HG02678 (cell line): ENCODE data around the gene AGAP1.

Experiments
- ATAC-seq: cut with Tn5 transposase; IDR thresholded peaks from one replicate; pipeline ENCODE4 v1.9.1; 2021; ENCODE audit warnings: mild to moderate bottlenecking, moderate library complexity; ENCODE audit not compliant: unreplicated experiment

Gene AGAP1

GRCh38 chr2:235486729-235487128, 7.1 kb upstream of the AGAP1 start:
- ATAC-seq: no peak

- ATAC-seq: no peak
Observed at GRCh38 chr2:235489897-235490296, 3.9 kb upstream of the AGAP1 start.

GRCh38 chr2:235492850-235493344, 946 bp upstream of the AGAP1 start:
- no peak for ATAC-seq

GRCh38 chr2:235493402-235493774, 455 bp upstream of the AGAP1 start:
- ATAC-seq: no peak

GRCh38 chr2:235494716-235495372, 1.0 kb downstream of the AGAP1 start:
- ATAC-seq: peak; percentile 16

- ATAC-seq: no peak
Observed at GRCh38 chr2:235495373-235496238, 1.8 kb downstream of the AGAP1 start.

GRCh38 chr2:235496239-235496621, 2.4 kb downstream of the AGAP1 start:
- no peak for ATAC-seq

- no peak for ATAC-seq
Observed at GRCh38 chr2:235497096-235497495, 3.3 kb downstream of the AGAP1 start.

- ATAC-seq: no peak
Observed at GRCh38 chr2:235498541-235498940, 4.7 kb downstream of the AGAP1 start.

GRCh38 chr2:235498946-235499812, 5.3 kb downstream of the AGAP1 start:
- no peak for ATAC-seq

GRCh38 chr2:235500110-235500760, 6.4 kb downstream of the AGAP1 start:
- ATAC-seq: no peak

GRCh38 chr2:235500761-235501672, 7.2 kb downstream of the AGAP1 start:
- ATAC-seq: no peak

- ATAC-seq: no peak
Observed at GRCh38 chr2:235501673-235502031, 7.8 kb downstream of the AGAP1 start.

GRCh38 chr2:235502336-235502735, 8.5 kb downstream of the AGAP1 start:
- ATAC-seq: no peak

GRCh38 chr2:235504441-235505180, 10.8 kb downstream of the AGAP1 start:
- no peak for ATAC-seq

GRCh38 chr2:235505181-235505741, 11.4 kb downstream of the AGAP1 start:
- no peak for ATAC-seq

- no peak for ATAC-seq
Observed at GRCh38 chr2:235506291-235506996, 12.6 kb downstream of the AGAP1 start.

GRCh38 chr2:235506997-235507615, 13.3 kb downstream of the AGAP1 start:
- ATAC-seq: no peak
